GM12873 (cell line): ENCODE measurements around the gene NMNAT3.

ENCODE experiments used
- CTCF ChIP-seq: IDR thresholded peaks from 2 replicates; pipeline ENCODE4 v1.5.1; 2012; ENCODE audit warnings: low read depth, mild to moderate bottlenecking, moderate library complexity, low read length, control low read depth; ENCODE audit not compliant: insufficient read depth; ENCODE audit errors: missing control alignments

NMNAT3 gene

DNA sequence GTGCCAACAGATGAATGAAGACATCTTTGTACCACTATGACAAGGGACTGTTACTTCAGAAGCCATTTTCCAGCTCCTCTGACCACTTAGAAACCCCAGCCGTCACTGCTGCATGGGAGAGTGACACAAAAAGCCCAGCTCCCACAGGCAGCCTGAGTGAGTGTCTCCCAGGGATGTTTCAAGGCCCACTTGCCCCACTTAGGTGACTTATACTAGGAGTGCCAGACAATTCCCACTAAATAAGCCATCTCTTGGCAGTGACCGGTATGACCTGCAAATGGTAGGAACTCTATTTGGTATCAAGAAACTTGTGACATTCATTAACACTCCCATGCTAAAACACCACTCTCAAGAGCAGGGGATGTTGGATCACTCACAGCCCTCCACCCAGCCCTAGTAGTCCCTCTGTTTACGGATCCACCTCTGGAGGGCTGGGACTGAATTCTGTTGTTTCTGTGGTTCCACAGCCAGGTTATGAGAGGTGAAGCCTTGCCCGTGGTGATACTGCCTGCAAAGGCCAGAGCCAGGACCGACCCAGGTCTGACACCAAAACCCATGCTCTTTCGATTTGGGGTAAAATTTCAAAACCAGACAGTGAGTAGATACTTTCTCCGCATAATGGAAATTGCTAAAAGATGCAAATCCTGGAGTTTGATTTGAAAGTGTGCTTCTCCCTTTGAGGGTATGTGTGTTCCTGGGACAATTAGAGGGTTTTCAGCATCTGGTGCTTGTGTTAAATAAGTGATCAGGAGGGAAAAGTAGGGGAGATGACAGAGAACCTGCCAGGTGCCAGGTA lies 152.7 kb downstream of the NMNAT3 start:
- no peak for TF ChIP-seq CTCF

GRCh38 chr3:139523718-139524117 lies 154.1 kb downstream of the NMNAT3 start:
- TF ChIP-seq CTCF: no peak

DNA sequence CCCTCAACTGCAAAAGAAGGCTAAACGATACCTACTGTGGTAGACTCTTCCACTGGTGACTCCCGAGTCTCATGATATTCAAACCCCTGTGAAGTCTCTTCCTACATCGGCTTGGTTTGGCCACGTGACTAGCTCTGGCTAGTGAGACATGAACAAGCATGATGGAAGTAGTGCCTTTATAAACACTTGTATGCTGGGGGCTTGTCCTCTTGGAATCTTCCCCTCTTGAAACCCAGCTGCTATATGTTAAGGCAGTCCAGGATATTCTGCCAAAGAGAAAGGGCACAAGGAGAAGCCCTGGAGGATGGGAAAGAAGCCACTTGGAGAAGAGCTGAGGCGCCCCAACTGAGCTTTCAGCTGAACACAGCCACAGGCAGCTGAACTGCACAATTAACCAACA lies 154.6 kb downstream of the NMNAT3 start:
- TF ChIP-seq CTCF: no peak

DNA sequence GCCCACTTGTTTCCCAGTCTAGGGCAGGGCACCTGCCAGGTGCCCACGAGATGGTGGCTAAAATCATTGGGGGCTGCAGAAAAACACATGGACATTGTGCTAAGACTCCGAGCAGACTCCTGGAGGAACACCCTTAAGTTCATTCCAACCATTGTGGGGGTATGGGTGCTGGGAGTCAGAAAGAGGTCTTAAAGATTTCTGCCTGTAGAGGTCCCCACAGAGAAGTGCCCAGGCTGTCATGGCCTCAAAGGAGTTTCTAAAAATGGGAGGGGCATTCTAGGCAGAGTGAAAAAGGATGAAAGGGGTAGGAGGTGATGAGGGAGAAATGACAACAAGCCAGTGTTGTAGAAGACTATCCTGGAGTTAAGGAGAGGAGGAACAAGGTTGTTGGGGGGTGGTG lies 155.4 kb downstream of the NMNAT3 start:
- TF ChIP-seq CTCF: no peak

DNA sequence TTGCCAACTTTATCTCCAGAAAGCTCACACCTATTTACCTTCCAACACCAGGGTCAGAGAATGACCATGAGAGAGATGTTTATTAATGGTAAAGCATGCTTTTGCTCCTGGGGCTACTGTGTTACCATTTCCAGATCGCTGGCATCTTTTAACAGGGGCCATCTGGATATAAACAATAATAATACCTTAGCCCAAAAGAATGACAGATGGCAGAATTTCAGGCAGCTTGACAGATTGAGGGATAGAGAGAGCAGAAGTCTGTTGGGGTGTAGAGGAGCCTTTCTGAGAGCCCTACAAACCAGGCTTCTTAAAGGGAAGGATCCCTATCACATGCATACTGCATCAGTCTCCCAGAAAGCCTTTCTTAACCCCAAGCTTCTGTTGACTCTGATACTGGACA lies 156.0 kb downstream of the NMNAT3 start:
- no peak for TF ChIP-seq CTCF

DNA sequence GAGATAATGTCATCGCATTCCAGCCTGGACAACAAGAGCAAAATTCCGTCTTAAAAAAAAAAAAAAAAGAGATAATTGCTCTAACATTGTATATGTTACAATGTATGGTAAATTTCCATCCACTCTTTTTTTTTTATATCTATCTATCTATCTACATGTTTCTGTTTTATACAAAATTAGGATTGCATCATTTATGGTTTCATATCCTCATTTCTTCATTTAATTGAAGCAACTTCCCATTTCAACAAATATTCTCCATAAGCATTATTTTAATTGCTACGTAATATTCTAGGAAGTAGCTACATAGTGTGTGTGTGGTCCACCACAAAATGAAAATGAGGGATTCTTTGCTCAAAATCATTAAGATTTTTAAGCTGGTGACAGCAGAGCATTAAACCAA lies 156.6 kb downstream of the NMNAT3 start:
- no peak for TF ChIP-seq CTCF

GRCh38 chr3:139519998-139520737 lies 157.6 kb downstream of the NMNAT3 start:
- peak; percentile 54 for TF ChIP-seq CTCF
